B cell (primary cell): ENCODE data around the gene KCNIP1. TPM values are rescaled to one million over a fixed set of nuclear protein-coding genes. Genes with fewer than 3 reads are reported as not detected.

Experiments
- ATAC-seq: fragments of 200-7000 bp; cut with Tn5 transposase; one replicate; pipeline ENCODE4 v1.10.0; 2021; ENCODE audit warnings: low read depth, mild to moderate bottlenecking, moderate number of reproducible peaks, moderate library complexity
- CTCF ChIA-PET: fragments of 350-600 bp; sonication (Branson Sonifier 250); formaldehyde crosslinking; loops from one replicate; lab custom pipeline; 2021; ENCODE audit warnings: antibody characterized with exemption, inconsistent platforms; lab: Charles Lee
- POLR2A ChIA-PET: fragments of 350-600 bp; sonication (Branson Sonifier 250); formaldehyde crosslinking; loops from one replicate; lab custom pipeline; 2021; ENCODE audit warnings: antibody characterized with exemption; lab: Charles Lee
- DNase-seq: peaks from one replicate; pipeline ENCODE4 v3.0.0; 2013
- H2AFZ ChIP-seq: 2 replicates; pipeline ENCODE4 v1.6.1; 2012; ENCODE audit warnings: mild to moderate bottlenecking, low read depth, low read length; ENCODE audit not compliant: insufficient read depth, poor library complexity, severe bottlenecking
- H3K27ac ChIP-seq, 2 donors: 1 replicate in 1 of 2; 2 replicates in 1 of 2; pipeline ENCODE4 v1.5.1; 2012 to 2013; ENCODE audit warnings: low read length in 2 of 2, mild to moderate bottlenecking in 2 of 2, moderate library complexity in 1 of 2
- H3K27me3 ChIP-seq, 4 experiments: fragments of 200-600 bp in 1 of 4; sonication (generic) in 1 of 4; replicated peaks in 1 of 4; 1 replicate in 2 of 4; 2 replicates in 2 of 4; pipeline versions ENCODE4 v1.6.1 to v1.7.0; 2013 to 2016; ENCODE audit warnings: low read length in 3 of 4, mild to moderate bottlenecking in 2 of 4, mixed read lengths in 1 of 4, moderate library complexity in 1 of 4; ENCODE audit not compliant: insufficient read depth in 4 of 4, control insufficient read depth in 3 of 4; ENCODE audit errors: control extremely low read depth in 1 of 4
- H3K36me3 ChIP-seq, 2 experiments: replicated peaks in 1 of 2; 1 replicate in 1 of 2; 2 replicates in 1 of 2; pipeline versions ENCODE4 v1.6.1 to v1.7.1; 2013; ENCODE audit warnings: low read length in 1 of 2; ENCODE audit not compliant: insufficient read depth in 2 of 2, control insufficient read depth in 1 of 2; ENCODE audit errors: control extremely low read depth in 1 of 2, extremely low read depth in 1 of 2
- H3K4me1 ChIP-seq, 2 donors: fragments of 200-600 bp in 1 of 2; sonication (generic) in 1 of 2; 1 replicate in 1 of 2; 2 replicates in 1 of 2; pipeline versions ENCODE4 v1.5.1 to v1.6.1; 2013 to 2017; ENCODE audit warnings: low read length in 2 of 2; ENCODE audit not compliant: control insufficient read depth in 2 of 2, insufficient read depth in 2 of 2
- H3K4me2 ChIP-seq: replicated peaks from 2 replicates; pipeline ENCODE3; 2012; ENCODE audit warnings: mild to moderate bottlenecking, low read depth, low read length; ENCODE audit not compliant: poor library complexity, severe bottlenecking
- H3K4me3 ChIP-seq, 5 experiments: fragments of 200-600 bp in 1 of 5; sonication (generic) in 1 of 5; 1 replicate in 3 of 5; 2 replicates in 2 of 5; pipeline versions ENCODE4 v1.5.1 to v1.7.0; 2011 to 2016; ENCODE audit warnings: low read length in 4 of 5, mild to moderate bottlenecking in 4 of 5, low read depth in 2 of 5, control low read depth in 1 of 5, moderate library complexity in 1 of 5; ENCODE audit not compliant: insufficient read depth in 1 of 5; ENCODE audit errors: control extremely low read depth in 1 of 5, extremely low read depth in 1 of 5
- H3K79me2 ChIP-seq: fragments of 200-600 bp; sonication (generic); one replicate; pipeline ENCODE4 v1.6.0; 2016; ENCODE audit warnings: low read length; ENCODE audit not compliant: control insufficient read depth, insufficient read depth
- H3K9ac ChIP-seq: fragments of 200-600 bp; sonication (generic); 2 replicates; pipeline ENCODE4 v1.6.1; 2017; ENCODE audit warnings: mild to moderate bottlenecking, low read length, moderate library complexity
- H3K9me3 ChIP-seq, 3 donors: one replicate each; pipeline versions ENCODE4 v1.6.1 to v1.7.1; 2013; ENCODE audit warnings: low read length in 2 of 3; ENCODE audit not compliant: control insufficient read depth in 2 of 3, insufficient read depth in 1 of 3; ENCODE audit errors: control extremely low read depth in 1 of 3
- H4K20me1 ChIP-seq: 2 replicates; pipeline ENCODE4 v1.6.0; 2012; ENCODE audit warnings: mild to moderate bottlenecking, low read length; ENCODE audit not compliant: insufficient read depth, control insufficient read depth, poor library complexity, severe bottlenecking
- H3K27ac Mint-ChIP-seq: one replicate; pipeline ENCODE4 v1.8.0; 2021; ENCODE audit warnings: mixed read lengths
- H3K27me3 Mint-ChIP-seq: one replicate; pipeline ENCODE4 v1.8.0; 2021; ENCODE audit warnings: mixed read lengths
- H3K4me1 Mint-ChIP-seq: one replicate; pipeline ENCODE4 v1.8.0; 2021; ENCODE audit warnings: mixed read lengths
- H3K4me3 Mint-ChIP-seq: one replicate; pipeline ENCODE4 v1.8.0; 2021; ENCODE audit warnings: mixed read lengths
- H3K9me3 Mint-ChIP-seq: one replicate; pipeline ENCODE4 v1.8.0; 2022; ENCODE audit warnings: mixed read lengths; ENCODE audit not compliant: insufficient read depth
- EZH2 ChIP-seq: IDR thresholded peaks from 2 replicates; pipeline ENCODE4 v1.6.1; 2012; ENCODE audit warnings: borderline replicate concordance, low read depth, mild to moderate bottlenecking, moderate library complexity, low read length; ENCODE audit not compliant: insufficient read depth, poor library complexity, severe bottlenecking
- WGBS: methylation state at CpG from one replicate; pipeline ENCODE4 v1.1.5; 2013; ENCODE audit warnings: missing lambda C conversion rate; ENCODE audit not compliant: insufficient coverage; 5-methylcytosine and 5-hydroxymethylcytosine counted together
- intact Hi-C: fragments of 100-400 bp; cut with micrococcal nuclease; formaldehyde crosslinking; loops from one replicate; pipeline ENCODE4 v1.10.0; 2022
- polyA plus RNA-seq: library from polyadenylated mRNA; depleted of rRNA; stranded (reverse); fragments of >200 nt; gene quantifications from 2 replicates; pipeline ENCODE4 v1.2.3, GENCODE V29; 2012
- total RNA-seq, 2 donors: library from RNA; stranded (reverse); fragments of 120-200 nt in 1 of 2; gene quantifications; 1 replicate in 1 of 2; 2 replicates in 1 of 2; pipeline versions ENCODE4 v1.2.3 to v1.2.4, GENCODE V29; 2013 to 2022
- TF ChIP-seq, protein P1 (sequence below): fragments of 200-600 bp; IDR thresholded peaks from one replicate; pipeline ENCODE4 v1.8.0; 2022; ENCODE audit warnings: antibody characterized with exemption, mild to moderate bottlenecking

KCNIP1 gene
- total and polyA plus RNA-seq, 2 donors (not counting 1 experiment from before 2014, with no cell fraction given), result not detected

DNA sequence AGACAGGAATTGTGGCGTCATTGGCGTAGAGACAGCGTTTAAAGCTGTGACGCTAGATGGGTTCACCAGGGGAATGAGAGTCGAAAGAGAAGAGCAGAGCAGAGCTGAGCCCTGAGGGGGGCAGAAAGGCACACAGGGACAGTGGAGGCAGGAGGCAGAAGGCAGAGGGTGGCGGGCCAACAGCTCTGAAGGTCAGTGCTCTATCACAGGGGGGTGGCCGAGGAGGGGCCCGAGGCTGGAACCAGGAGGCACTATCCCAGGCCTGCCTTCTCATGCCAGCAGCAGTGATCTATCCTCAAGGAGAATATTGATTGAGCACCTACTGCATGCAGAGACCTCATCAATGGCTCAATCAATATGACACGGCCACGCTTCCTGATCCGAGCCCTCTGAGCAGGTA lies 132.4 kb downstream of the KCNIP1 start:
- Histone ChIP-seq H3K36me3 (no peaks in the 10 kb centered on the region), H4K20me1 (no peaks in the 10 kb centered on the region), H3K9me3 (peaks cover 0 to 4% (median 0%) of the 10 kb centered on the region in 3 donors), H3K4me1 (peaks cover 6 to 17% of the 10 kb centered on the region in 2 donors), H3K27me3 (peaks cover 0 to 15% (median 4%) of the 10 kb centered on the region in 4 experiments), H3K79me2 (no peaks in the 10 kb centered on the region), H2AFZ (no peak overlapping the region), H3K4me3 (no peak overlapping the region), H3K4me2 (no peak overlapping the region), H3K9ac (no peak overlapping the region), H3K27ac (no peak overlapping the region)
- POLR2A ChIA-PET, result no interaction called here
- Mint-ChIP-seq H3K27ac (no peak overlapping the region), H3K4me3 (no peak overlapping the region), H3K27me3 (peaks cover 61% of the 10 kb centered on the region), H3K4me1 (peaks cover 15% of the 10 kb centered on the region), H3K9me3 (no peaks in the 10 kb centered on the region)
- CTCF ChIA-PET, result no interaction called here
- no peak for DNase-seq
- WGBS, result 97% methylated on average over 10 of the region's 11 CpGs
- no peak for TF ChIP-seq EZH2
- TF ChIP-seq, protein P1, sequence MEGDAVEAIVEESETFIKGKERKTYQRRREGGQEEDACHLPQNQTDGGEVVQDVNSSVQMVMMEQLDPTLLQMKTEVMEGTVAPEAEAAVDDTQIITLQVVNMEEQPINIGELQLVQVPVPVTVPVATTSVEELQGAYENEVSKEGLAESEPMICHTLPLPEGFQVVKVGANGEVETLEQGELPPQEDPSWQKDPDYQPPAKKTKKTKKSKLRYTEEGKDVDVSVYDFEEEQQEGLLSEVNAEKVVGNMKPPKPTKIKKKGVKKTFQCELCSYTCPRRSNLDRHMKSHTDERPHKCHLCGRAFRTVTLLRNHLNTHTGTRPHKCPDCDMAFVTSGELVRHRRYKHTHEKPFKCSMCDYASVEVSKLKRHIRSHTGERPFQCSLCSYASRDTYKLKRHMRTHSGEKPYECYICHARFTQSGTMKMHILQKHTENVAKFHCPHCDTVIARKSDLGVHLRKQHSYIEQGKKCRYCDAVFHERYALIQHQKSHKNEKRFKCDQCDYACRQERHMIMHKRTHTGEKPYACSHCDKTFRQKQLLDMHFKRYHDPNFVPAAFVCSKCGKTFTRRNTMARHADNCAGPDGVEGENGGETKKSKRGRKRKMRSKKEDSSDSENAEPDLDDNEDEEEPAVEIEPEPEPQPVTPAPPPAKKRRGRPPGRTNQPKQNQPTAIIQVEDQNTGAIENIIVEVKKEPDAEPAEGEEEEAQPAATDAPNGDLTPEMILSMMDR, result no peak
- intact Hi-C loops, result no loop called here
- no peak for ATAC-seq

DNA sequence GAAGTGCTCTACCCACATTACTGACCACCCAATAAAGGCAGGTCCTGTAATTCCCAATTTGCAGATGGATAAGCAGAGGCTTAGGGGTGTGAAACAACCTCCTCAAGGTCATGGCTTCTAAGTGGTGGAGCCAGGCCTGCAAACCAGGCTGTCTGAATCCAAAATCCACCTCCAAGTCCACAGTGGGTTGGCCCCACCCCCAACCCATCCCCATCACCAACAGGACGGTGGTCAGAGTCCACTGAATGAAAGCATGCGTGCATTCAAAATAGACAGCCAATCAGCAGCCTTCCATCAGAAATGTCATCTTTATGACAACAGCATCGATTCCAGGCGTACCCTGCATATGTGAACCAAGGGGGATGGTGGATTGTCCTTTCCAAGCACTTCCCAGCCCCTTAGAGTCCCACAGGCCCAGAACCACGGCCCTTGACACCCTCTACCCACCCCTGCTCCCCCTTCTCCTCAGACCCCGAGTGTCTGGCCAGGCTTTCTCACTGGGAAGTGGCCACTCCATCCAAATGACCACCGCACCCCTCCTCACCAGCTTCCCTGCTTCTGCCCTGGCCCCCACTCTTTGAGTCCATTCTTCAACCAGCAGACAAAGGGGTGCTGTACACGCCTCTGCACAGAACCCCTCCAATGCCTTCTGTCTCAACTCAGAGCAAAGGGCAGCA lies 133.1 kb downstream of the KCNIP1 start:
- no peaks in the 10 kb centered on the region for H3K79me2 ChIP-seq
- Mint-ChIP-seq H3K27me3 (peaks cover 62% of the 10 kb centered on the region), H3K4me1 (peaks cover 15% of the 10 kb centered on the region), H3K4me3 (no peak overlapping the region), H3K9me3 (no peaks in the 10 kb centered on the region), H3K27ac (no peak overlapping the region)
- no peak overlapping the region for H3K4me2 ChIP-seq
- no peak overlapping the region for H3K4me3 ChIP-seq
- H3K27ac ChIP-seq, result no peak overlapping the region
- H4K20me1 ChIP-seq, result no peaks in the 10 kb centered on the region
- intact Hi-C loops, result no loop called here
- peaks cover 6 to 17% of the 10 kb centered on the region in 2 donors for H3K4me1 ChIP-seq
- no peak for ATAC-seq
- TF ChIP-seq, protein P1, result no peak
- no peak for TF ChIP-seq EZH2
- 84% methylated on average over 7 of the region's 8 CpGs for WGBS
- H3K36me3 ChIP-seq, result no peaks in the 10 kb centered on the region
- DNase-seq, result no peak
- CTCF ChIA-PET, result no interaction called here
- H3K9me3 ChIP-seq, result peaks cover 0 to 4% (median 0%) of the 10 kb centered on the region in 3 donors
- no peak overlapping the region for H2AFZ ChIP-seq
- H3K27me3 ChIP-seq, result peaks cover 0 to 16% (median 4%) of the 10 kb centered on the region in 4 experiments
- POLR2A ChIA-PET, result no interaction called here
- H3K9ac ChIP-seq, result no peak overlapping the region
